Heart left ventricle (tissue), 13 donors: ENCODE data around the gene GRIN2C.

Experiments used
- POLR2A ChIP-seq, 2 donors: fragments of 450-650 bp; IDR thresholded peaks; one replicate each; pipeline ENCODE4 v1.6.1; 2017; ENCODE audit warnings: antibody characterized with exemption in 2 of 2, mild to moderate bottlenecking in 2 of 2, moderate library complexity in 2 of 2
- TF ChIP-seq, protein P1 (sequence below), 12 donors: fragments of 200-600 bp; sonication (generic) in 4 of 12; IDR thresholded peaks; one replicate each; pipeline versions ENCODE4 v1.5.0 to v1.8.0; 2018 to 2022; ENCODE audit warnings: antibody characterized with exemption in 12 of 12, mild to moderate bottlenecking in 5 of 12
- donor health status: ischemic (EF 13 %, LVEDD 7.1; RV severe dilation, severe dysfunction).
- donor health status: DM: no; HTN: yes; CAD: no.
- donor health status: DM: no; HTN: no; CAD: no.
- donor health status: ischemic (EF 25% LVEDD 6.9; RV normal size, moderate dysfunction).
- donor health status: ischemic (EF 25% LVEDD 5.7; RV mildly dilated, moderate dysfunction).
- donor health status: ischemic (EF 35%, LVEDD 5.7; RV mildly dilated, moderate dysfunction).
- donor health status: nonischemic (EF 11% LVEDD 7.7; RV severe dilation, severe dysfunction).
- donor health status: DM: yes; HTN: yes; CAD: no.
- donor health status: PGD.
- donor health status: ischemic (EF 29% LVEDD 5.4; RV normal size, mild dysfunction).
- donor health status: nonischemic (EF 23%, LVEDD 6.1; RV moderate dilation, normal function).

DNA sequence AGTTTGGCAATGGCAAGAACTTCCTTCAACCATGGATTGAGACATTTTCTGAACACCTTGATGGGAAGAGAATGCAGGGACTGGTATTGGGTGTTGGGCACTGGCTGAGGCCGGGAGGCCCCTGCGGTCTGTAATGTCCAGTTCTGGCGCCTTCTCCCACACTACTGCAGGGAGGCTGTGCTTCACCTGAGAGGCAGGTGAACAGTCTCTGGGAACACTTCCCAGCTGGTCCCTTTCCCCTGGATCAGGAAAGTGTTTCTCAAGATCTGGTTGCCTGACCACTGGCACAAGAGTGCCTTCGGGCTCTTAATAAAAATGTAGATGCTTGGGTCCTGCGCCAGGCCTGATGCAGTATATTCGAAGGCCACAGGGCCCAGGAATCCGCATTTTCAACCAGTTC lies 55.0 kb downstream of the GRIN2C start:
- TF ChIP-seq, protein P1, sequence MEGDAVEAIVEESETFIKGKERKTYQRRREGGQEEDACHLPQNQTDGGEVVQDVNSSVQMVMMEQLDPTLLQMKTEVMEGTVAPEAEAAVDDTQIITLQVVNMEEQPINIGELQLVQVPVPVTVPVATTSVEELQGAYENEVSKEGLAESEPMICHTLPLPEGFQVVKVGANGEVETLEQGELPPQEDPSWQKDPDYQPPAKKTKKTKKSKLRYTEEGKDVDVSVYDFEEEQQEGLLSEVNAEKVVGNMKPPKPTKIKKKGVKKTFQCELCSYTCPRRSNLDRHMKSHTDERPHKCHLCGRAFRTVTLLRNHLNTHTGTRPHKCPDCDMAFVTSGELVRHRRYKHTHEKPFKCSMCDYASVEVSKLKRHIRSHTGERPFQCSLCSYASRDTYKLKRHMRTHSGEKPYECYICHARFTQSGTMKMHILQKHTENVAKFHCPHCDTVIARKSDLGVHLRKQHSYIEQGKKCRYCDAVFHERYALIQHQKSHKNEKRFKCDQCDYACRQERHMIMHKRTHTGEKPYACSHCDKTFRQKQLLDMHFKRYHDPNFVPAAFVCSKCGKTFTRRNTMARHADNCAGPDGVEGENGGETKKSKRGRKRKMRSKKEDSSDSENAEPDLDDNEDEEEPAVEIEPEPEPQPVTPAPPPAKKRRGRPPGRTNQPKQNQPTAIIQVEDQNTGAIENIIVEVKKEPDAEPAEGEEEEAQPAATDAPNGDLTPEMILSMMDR (IDR thresholded peaks at IDR 0.05): no peak
- TF ChIP-seq POLR2A (IDR thresholded peaks at IDR 0.05): no peak
